Tibial nerve (tissue), 4 donors: Measurements from ENCODE around the gene GPC5. TPM values are rescaled to one million over a fixed set of nuclear protein-coding genes. Genes with fewer than 3 reads are reported as not detected.

Experiments
- DNase-seq, 2 donors: peaks; one replicate each; pipeline ENCODE4 v3.0.0-alpha.2; 2019; ENCODE audit warnings: low spot score in 2 of 2
- H3K27ac ChIP-seq, 4 donors: fragments of 200-600 bp; sonication (generic) in 3 of 4; one replicate each; pipeline ENCODE4 v1.5.1; 2017 to 2019; ENCODE audit warnings: mild to moderate bottlenecking in 1 of 4
- H3K27me3 ChIP-seq, 2 donors: fragments of 200-600 bp; sonication (generic) in 1 of 2; one replicate each; pipeline versions ENCODE4 v1.5.1 to v1.6.0; 2017 to 2019
- H3K36me3 ChIP-seq, 3 donors: fragments of 200-600 bp; sonication (generic); one replicate each; pipeline ENCODE4 v1.5.1; 2018 to 2019
- H3K4me1 ChIP-seq, 4 donors: fragments of 200-600 bp; sonication (generic) in 3 of 4; one replicate each; pipeline ENCODE4 v1.5.1; 2017 to 2019
- H3K4me3 ChIP-seq, 4 donors: fragments of 200-600 bp; sonication (generic) in 3 of 4; one replicate each; pipeline ENCODE4 v1.5.1; 2017 to 2019; ENCODE audit warnings: mild to moderate bottlenecking in 1 of 4, moderate library complexity in 1 of 4
- H3K9me3 ChIP-seq, 4 donors: fragments of 200-600 bp; sonication (generic) in 3 of 4; one replicate each; pipeline ENCODE4 v1.5.1; 2017 to 2019
- CTCF ChIP-seq, 5 experiments: fragments of 200-600 bp in 3 of 5; fragments of 450-650 bp in 2 of 5; sonication (generic) in 3 of 5; IDR thresholded peaks; one replicate each; pipeline ENCODE4 v1.5.1; 2016 to 2019; ENCODE audit warnings: antibody characterized with exemption in 5 of 5, mild to moderate bottlenecking in 3 of 5, moderate library complexity in 2 of 5
- EP300 ChIP-seq, 2 donors: sonication (generic); formaldehyde crosslinking; IDR thresholded peaks; one replicate each; pipeline ENCODE4 v1.6.1; 2017; ENCODE audit warnings: antibody characterized with exemption in 2 of 2, mild to moderate bottlenecking in 1 of 2
- POLR2A ChIP-seq, 2 donors: fragments of 450-650 bp; IDR thresholded peaks; one replicate each; pipeline ENCODE4 v1.6.1; 2017; ENCODE audit warnings: antibody characterized with exemption in 2 of 2, mild to moderate bottlenecking in 2 of 2, moderate library complexity in 2 of 2
- WGBS, 2 donors: methylation state at CpG; one replicate each; pipeline ENCODE4 v1.1.5; 2018; 5-methylcytosine and 5-hydroxymethylcytosine counted together
- total RNA-seq, 4 donors: library from RNA; depleted of rRNA; stranded (reverse); fragments of >200 nt; gene quantifications; one replicate each; pipeline ENCODE4 v1.1.0, GENCODE V29; 2016

The GPC5 gene
- total RNA-seq, 4 donors from 2014 or later = 3.7 to 5.7 (median 4.2) TPM; not detected in 1

- Histone ChIP-seq H3K9me3 (peaks cover 0 to 3% (median 0%) of the 10 kb centered on the region in 4 donors), H3K27me3 (no peaks in the 10 kb centered on the region), H3K36me3 (no peaks in the 10 kb centered on the region), H3K27ac (no peak overlapping the region), H3K4me1 (no peaks in the 10 kb centered on the region), H3K4me3 (no peak overlapping the region)
- TF ChIP-seq EP300 (IDR thresholded peaks at IDR 0.05) = no peak
- no peak for TF ChIP-seq POLR2A (IDR thresholded peaks at IDR 0.05)
- TF ChIP-seq CTCF (IDR thresholded peaks at IDR 0.05) = no peak
- no peak for DNase-seq
- 85 to 87% methylated on average over 5 of the region's 5 CpGs for WGBS, 2 donors
These were observed 1192.1 kb downstream of the GPC5 start for GRCh38 chr13:92590503-92590908.

GRCh38 chr13:92591117-92591516 is 1192.7 kb downstream of the GPC5 start:
- Histone ChIP-seq H3K36me3 (no peaks in the 10 kb centered on the region), H3K4me1 (no peaks in the 10 kb centered on the region), H3K27ac (no peak overlapping the region), H3K9me3 (peaks cover 0 to 3% (median 0%) of the 10 kb centered on the region in 4 donors), H3K27me3 (no peaks in the 10 kb centered on the region), H3K4me3 (no peak overlapping the region)
- TF ChIP-seq EP300 (IDR thresholded peaks at IDR 0.05) = no peak
- no peak for TF ChIP-seq POLR2A (IDR thresholded peaks at IDR 0.05)
- no peak for TF ChIP-seq CTCF (IDR thresholded peaks at IDR 0.05)
- 69 to 72% methylated on average over 5 of the region's 5 CpGs for WGBS, 2 donors
- no peak for DNase-seq

GRCh38 chr13:92592757-92593156 is 1194.3 kb downstream of the GPC5 start:
- Histone ChIP-seq H3K4me1 (no peaks in the 10 kb centered on the region), H3K36me3 (no peaks in the 10 kb centered on the region), H3K27ac (no peak overlapping the region), H3K4me3 (no peak overlapping the region), H3K9me3 (peaks cover 0 to 3% (median 0%) of the 10 kb centered on the region in 4 donors), H3K27me3 (no peaks in the 10 kb centered on the region)
- DNase-seq = no peak
- WGBS, 2 donors = 90 to 91% methylated on average over 7 of the region's 7 CpGs
- TF ChIP-seq POLR2A (IDR thresholded peaks at IDR 0.05) (no peak), EP300 (IDR thresholded peaks at IDR 0.05) (no peak), CTCF (IDR thresholded peaks at IDR 0.05) (no peak)

GRCh38 chr13:92602560-92602959 is 1204.1 kb downstream of the GPC5 start:
- DNase-seq = no peak
- Histone ChIP-seq H3K27me3 (no peaks in the 10 kb centered on the region), H3K36me3 (no peaks in the 10 kb centered on the region), H3K4me3 (no peak overlapping the region), H3K9me3 (no peaks in the 10 kb centered on the region), H3K27ac (no peak overlapping the region), H3K4me1 (no peaks in the 10 kb centered on the region)
- WGBS, 2 donors = 82 to 86% methylated on average over 1 of the region's 1 CpG
- TF ChIP-seq EP300 (IDR thresholded peaks at IDR 0.05) (no peak), CTCF (IDR thresholded peaks at IDR 0.05) (no peak), POLR2A (IDR thresholded peaks at IDR 0.05) (no peak)

- DNase-seq = no peak
- TF ChIP-seq POLR2A (IDR thresholded peaks at IDR 0.05) = no peak
- TF ChIP-seq CTCF (IDR thresholded peaks at IDR 0.05) = no peak
- no peak for TF ChIP-seq EP300 (IDR thresholded peaks at IDR 0.05)
- Histone ChIP-seq H3K9me3 (no peaks in the 10 kb centered on the region), H3K4me1 (no peaks in the 10 kb centered on the region), H3K27ac (no peak overlapping the region), H3K27me3 (no peaks in the 10 kb centered on the region), H3K36me3 (no peaks in the 10 kb centered on the region), H3K4me3 (no peak overlapping the region)
- WGBS, 2 donors = 54% methylated on average over 2 of the region's 2 CpGs
These were observed 1211.0 kb downstream of the GPC5 start for GRCh38 chr13:92609376-92609775.
